Measurements from ENCODE around the gene RAB3A. TPM values are rescaled to one million over a fixed set of nuclear protein-coding genes. Genes with fewer than 3 reads are reported as not detected.

RAB3A gene
- total RNA-seq, 1 donor from 2014 or later: 3.1 TPM

DNA sequence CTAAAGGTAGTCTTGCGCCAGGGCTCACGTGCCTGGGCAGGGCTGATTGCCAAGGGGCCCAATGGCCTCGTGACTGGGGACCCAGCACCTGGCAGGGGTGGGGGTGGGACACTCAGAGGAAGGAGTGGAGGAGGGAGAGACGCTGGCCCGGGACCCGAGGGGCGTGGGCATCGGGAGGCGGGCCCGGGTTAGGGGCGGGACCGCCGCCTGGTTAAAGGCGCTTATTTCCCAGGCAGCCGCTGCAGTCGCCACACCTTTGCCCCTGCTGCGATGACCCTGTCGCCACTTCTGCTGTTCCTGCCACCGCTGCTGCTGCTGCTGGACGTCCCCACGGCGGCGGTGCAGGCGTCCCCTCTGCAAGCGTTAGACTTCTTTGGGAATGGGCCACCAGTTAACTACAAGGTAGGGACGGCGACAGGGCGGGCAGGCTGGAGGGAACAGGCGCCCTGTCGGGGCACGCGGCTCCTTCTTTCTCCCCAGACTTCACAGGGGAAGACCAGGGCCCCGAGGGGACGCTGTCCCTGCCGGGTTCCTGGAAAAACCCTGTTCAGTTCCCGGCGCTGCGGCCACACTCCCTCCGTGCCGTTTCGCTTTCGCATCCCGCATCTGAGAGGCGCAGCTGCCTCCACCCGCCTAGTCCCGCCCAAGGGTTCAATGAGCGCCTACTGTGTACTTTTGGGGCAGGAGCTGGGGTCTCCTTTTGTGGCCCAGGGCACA, 30.1 kb downstream of the RAB3A start, which contains the start of gene IFI30:
Gene IFI30, plus strand, starts transcription at position 242 of the 717 bp plus-strand sequence. Its CDS starts 29 bp downstream, at position 271.
- H3K9me3 Mint-ChIP-seq (ENCODE audit: unreplicated experiment): no peaks in the 10 kb centered on the region
- no peak for DNase-seq (ENCODE audit: low spot score)
- no peaks in the 10 kb centered on the region for H3K36me3 Mint-ChIP-seq (ENCODE audit: low read depth, unreplicated experiment)
- no peak within 1 kb of the TSS for H3K4me3 Mint-ChIP-seq (ENCODE audit: unreplicated experiment)
- TF ChIP-seq, protein P1, sequence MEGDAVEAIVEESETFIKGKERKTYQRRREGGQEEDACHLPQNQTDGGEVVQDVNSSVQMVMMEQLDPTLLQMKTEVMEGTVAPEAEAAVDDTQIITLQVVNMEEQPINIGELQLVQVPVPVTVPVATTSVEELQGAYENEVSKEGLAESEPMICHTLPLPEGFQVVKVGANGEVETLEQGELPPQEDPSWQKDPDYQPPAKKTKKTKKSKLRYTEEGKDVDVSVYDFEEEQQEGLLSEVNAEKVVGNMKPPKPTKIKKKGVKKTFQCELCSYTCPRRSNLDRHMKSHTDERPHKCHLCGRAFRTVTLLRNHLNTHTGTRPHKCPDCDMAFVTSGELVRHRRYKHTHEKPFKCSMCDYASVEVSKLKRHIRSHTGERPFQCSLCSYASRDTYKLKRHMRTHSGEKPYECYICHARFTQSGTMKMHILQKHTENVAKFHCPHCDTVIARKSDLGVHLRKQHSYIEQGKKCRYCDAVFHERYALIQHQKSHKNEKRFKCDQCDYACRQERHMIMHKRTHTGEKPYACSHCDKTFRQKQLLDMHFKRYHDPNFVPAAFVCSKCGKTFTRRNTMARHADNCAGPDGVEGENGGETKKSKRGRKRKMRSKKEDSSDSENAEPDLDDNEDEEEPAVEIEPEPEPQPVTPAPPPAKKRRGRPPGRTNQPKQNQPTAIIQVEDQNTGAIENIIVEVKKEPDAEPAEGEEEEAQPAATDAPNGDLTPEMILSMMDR (IDR thresholded peaks at IDR 0.05; ENCODE audit: unreplicated experiment): no peak
- H3K27ac Mint-ChIP-seq (ENCODE audit: unreplicated experiment): no peak within 1 kb of the TSS
- H3K4me1 Mint-ChIP-seq (ENCODE audit: unreplicated experiment): no peaks in the 10 kb centered on the region
- peaks cover 5% of the 10 kb centered on the region for H3K27me3 Mint-ChIP-seq (ENCODE audit: unreplicated experiment)

- no peak overlapping the region for H3K4me3 Mint-ChIP-seq (ENCODE audit: unreplicated experiment)
Observed at GRCh38 chr19:18173054-18173571, 30.7 kb downstream of the RAB3A start.

DNA sequence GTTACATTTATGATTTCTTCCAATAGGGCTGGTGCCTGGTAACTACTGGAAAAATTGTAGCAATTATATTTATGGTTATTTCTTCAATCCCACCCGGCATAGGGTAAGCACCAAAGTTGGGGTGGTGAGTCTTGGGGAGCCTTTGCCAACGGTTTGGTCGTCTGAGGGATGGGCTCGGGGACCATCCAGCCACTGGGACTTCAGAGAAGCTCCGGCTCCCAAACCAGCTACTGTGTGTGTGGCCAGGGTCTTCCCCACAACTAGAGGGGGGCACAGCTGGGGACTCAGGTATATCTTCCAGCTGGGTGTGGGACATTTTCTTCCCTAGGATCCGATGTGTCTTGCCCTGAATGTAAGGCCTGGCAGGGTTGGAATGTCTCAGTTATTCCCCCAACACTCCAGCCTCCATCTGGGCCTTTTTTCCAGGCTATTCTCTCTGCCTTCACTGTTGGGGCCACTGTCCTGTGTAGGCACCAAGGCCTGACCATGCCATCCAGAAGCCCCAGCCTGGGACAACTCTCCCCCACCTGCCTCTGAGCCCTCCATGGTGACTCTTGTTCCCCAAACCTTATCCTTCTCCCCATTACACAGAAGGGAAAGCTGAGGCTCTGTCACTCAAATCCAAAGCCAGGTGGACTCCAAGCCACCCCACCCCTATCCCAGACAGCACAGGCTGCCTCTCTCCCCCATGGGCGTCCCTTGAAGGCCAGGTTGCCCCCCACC, 31.4 kb downstream of the RAB3A start:
- no peak overlapping the region for H3K27ac Mint-ChIP-seq (ENCODE audit: unreplicated experiment)
- no peaks in the 10 kb centered on the region for H3K9me3 Mint-ChIP-seq (ENCODE audit: unreplicated experiment)
- no peaks in the 10 kb centered on the region for H3K4me1 Mint-ChIP-seq (ENCODE audit: unreplicated experiment)
- DNase-seq (ENCODE audit: low spot score): no peak
- no peak overlapping the region for H3K4me3 Mint-ChIP-seq (ENCODE audit: unreplicated experiment)
- TF ChIP-seq, protein P1 (IDR thresholded peaks at IDR 0.05; ENCODE audit: unreplicated experiment): no peak
- peaks cover under 1% of the 10 kb centered on the region for H3K36me3 Mint-ChIP-seq (ENCODE audit: low read depth, unreplicated experiment)
- peaks cover 5% of the 10 kb centered on the region for H3K27me3 Mint-ChIP-seq (ENCODE audit: unreplicated experiment)

More at GRCh38 chr19:18173054-18173571, 30.7 kb downstream of the RAB3A start:
- no peak for DNase-seq (ENCODE audit: low spot score)
- H3K4me1 Mint-ChIP-seq (ENCODE audit: unreplicated experiment): no peaks in the 10 kb centered on the region
- H3K27me3 Mint-ChIP-seq (ENCODE audit: unreplicated experiment): peaks cover 5% of the 10 kb centered on the region
- no peak overlapping the region for H3K27ac Mint-ChIP-seq (ENCODE audit: unreplicated experiment)
- TF ChIP-seq, protein P1 (IDR thresholded peaks at IDR 0.05; ENCODE audit: unreplicated experiment): no peak
- no peaks in the 10 kb centered on the region for H3K36me3 Mint-ChIP-seq (ENCODE audit: low read depth, unreplicated experiment)
- H3K9me3 Mint-ChIP-seq (ENCODE audit: unreplicated experiment): no peaks in the 10 kb centered on the region

GRCh38 chr19:18171605-18172327, 32.1 kb downstream of the RAB3A start:
- H3K27ac Mint-ChIP-seq (ENCODE audit: unreplicated experiment): no peak overlapping the region
- no peaks in the 10 kb centered on the region for H3K4me1 Mint-ChIP-seq (ENCODE audit: unreplicated experiment)
- H3K27me3 Mint-ChIP-seq (ENCODE audit: unreplicated experiment): peaks cover 5% of the 10 kb centered on the region
- no peak overlapping the region for H3K4me3 Mint-ChIP-seq (ENCODE audit: unreplicated experiment)
- DNase-seq (ENCODE audit: low spot score): no peak
- H3K36me3 Mint-ChIP-seq (ENCODE audit: low read depth, unreplicated experiment): peaks cover 7% of the 10 kb centered on the region
- TF ChIP-seq, protein P1 (IDR thresholded peaks at IDR 0.05; ENCODE audit: unreplicated experiment): no peak
- H3K9me3 Mint-ChIP-seq (ENCODE audit: unreplicated experiment): no peaks in the 10 kb centered on the region
